Erythroblast (primary cell): Measurements from ENCODE around the gene DHRS9.

Source experiments
- GATA1 ChIP-seq: IDR thresholded peaks from 2 replicates; pipeline ENCODE4 v1.6.1; 2011; ENCODE audit warnings: low read depth, mild to moderate bottlenecking, control low read depth, low read length, moderate library complexity
- POLR2A ChIP-seq: IDR thresholded peaks from 2 replicates; pipeline ENCODE4 v1.6.1; 2011; ENCODE audit warnings: mild to moderate bottlenecking, low read length

GRCh38 chr2:169095621-169096105 is 26.3 kb downstream of the DHRS9 start:
- TF ChIP-seq POLR2A (no peak), GATA1 (no peak)
